Hepatocyte (in vitro differentiated cells): Measurements from ENCODE around the gene HOXC11.

Source experiments
- EZH2phosphoT487 ChIP-seq: fragments of 200-600 bp; sonication (generic); IDR thresholded peaks from one replicate; pipeline ENCODE4 v1.6.1; 2018; ENCODE audit warnings: antibody characterized with exemption, mild to moderate bottlenecking, low read depth, moderate library complexity; ENCODE audit not compliant: unreplicated experiment, severe bottlenecking
- TF ChIP-seq, protein P1 (sequence below): fragments of 200-600 bp; sonication (generic); IDR thresholded peaks from 2 replicates; pipeline ENCODE4 v1.5.1; 2016; ENCODE audit warnings: antibody characterized with exemption, mild to moderate bottlenecking; ENCODE audit not compliant: poor library complexity

DNA sequence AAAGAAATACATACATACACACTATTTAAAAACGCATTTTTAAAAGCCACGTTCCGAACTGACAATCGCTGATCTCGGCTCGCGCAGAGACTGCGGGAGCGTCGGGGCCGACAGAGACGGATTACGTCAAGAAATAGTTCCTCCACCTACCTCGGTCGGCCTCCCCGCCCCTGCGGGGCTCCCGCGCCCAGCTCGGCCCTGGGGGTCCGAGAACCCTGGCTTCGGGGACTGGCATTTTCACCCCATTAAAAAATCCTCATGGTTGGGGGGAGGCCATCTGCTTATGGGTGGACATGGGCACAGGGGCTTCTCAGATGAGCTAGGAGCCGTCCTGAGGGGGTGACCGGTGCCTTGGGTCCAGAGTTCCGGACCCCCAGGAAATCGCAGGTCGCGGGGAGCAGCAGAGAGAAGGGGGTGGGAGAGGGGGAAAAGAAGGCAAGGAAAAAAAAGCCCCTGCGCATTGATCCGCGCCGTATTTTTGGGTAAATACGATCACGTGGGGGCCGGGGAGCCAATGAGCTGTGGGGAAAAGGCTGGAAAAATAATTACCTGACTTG lies 26.7 kb downstream of the HOXC11 start:
- TF ChIP-seq, protein P1, sequence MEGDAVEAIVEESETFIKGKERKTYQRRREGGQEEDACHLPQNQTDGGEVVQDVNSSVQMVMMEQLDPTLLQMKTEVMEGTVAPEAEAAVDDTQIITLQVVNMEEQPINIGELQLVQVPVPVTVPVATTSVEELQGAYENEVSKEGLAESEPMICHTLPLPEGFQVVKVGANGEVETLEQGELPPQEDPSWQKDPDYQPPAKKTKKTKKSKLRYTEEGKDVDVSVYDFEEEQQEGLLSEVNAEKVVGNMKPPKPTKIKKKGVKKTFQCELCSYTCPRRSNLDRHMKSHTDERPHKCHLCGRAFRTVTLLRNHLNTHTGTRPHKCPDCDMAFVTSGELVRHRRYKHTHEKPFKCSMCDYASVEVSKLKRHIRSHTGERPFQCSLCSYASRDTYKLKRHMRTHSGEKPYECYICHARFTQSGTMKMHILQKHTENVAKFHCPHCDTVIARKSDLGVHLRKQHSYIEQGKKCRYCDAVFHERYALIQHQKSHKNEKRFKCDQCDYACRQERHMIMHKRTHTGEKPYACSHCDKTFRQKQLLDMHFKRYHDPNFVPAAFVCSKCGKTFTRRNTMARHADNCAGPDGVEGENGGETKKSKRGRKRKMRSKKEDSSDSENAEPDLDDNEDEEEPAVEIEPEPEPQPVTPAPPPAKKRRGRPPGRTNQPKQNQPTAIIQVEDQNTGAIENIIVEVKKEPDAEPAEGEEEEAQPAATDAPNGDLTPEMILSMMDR = no peak
- TF ChIP-seq EZH2phosphoT487 = peak; percentile 73
